GM19099 (cell line): ENCODE results near the gene TTLL9.

Source experiments
- POLR2A ChIP-seq: IDR thresholded peaks from 3 replicates; pipeline ENCODE4 v1.6.1; 2011; ENCODE audit warnings: low read depth; ENCODE audit not compliant: insufficient read length; ENCODE audit errors: extremely low read depth

The TTLL9 gene

GRCh38 chr20:31848088-31848999, 22.1 kb upstream of the TTLL9 start:
- TF ChIP-seq POLR2A: no peak

GRCh38 chr20:31849306-31849930, 21.0 kb upstream of the TTLL9 start:
- no peak for TF ChIP-seq POLR2A

- TF ChIP-seq POLR2A: no peak
Observed at GRCh38 chr20:31851240-31851955, 19.0 kb upstream of the TTLL9 start.

GRCh38 chr20:31853481-31853880, 17.0 kb upstream of the TTLL9 start:
- no peak for TF ChIP-seq POLR2A

- no peak for TF ChIP-seq POLR2A
Observed at GRCh38 chr20:31856516-31856915, 13.9 kb upstream of the TTLL9 start.

GRCh38 chr20:31857861-31858759, 12.3 kb upstream of the TTLL9 start:
- TF ChIP-seq POLR2A: no peak

- no peak for TF ChIP-seq POLR2A
Observed at GRCh38 chr20:31858760-31859083, 11.7 kb upstream of the TTLL9 start.

GRCh38 chr20:31859266-31859997, 11.0 kb upstream of the TTLL9 start:
- no peak for TF ChIP-seq POLR2A

GRCh38 chr20:31859998-31860380, 10.4 kb upstream of the TTLL9 start:
- no peak for TF ChIP-seq POLR2A

GRCh38 chr20:31860390-31861134, 9.9 kb upstream of the TTLL9 start:
- no peak for TF ChIP-seq POLR2A

- no peak for TF ChIP-seq POLR2A
Observed at GRCh38 chr20:31861135-31861384, 9.4 kb upstream of the TTLL9 start.

- TF ChIP-seq POLR2A: no peak
Observed at GRCh38 chr20:31861385-31862156, 8.9 kb upstream of the TTLL9 start.

- TF ChIP-seq POLR2A: no peak
Observed at GRCh38 chr20:31862157-31862470, 8.3 kb upstream of the TTLL9 start.
